Testis (tissue), 2 donors: Measurements from ENCODE around the gene MEGF11.

Source experiments
- CTCF ChIP-seq, 3 experiments: fragments of 450-650 bp in 2 of 3; fragments of 200-600 bp in 1 of 3; sonication (generic) in 1 of 3; IDR thresholded peaks; one replicate each; pipeline ENCODE4 v1.5.1; 2016 to 2019; ENCODE audit warnings: antibody characterized with exemption in 3 of 3, mild to moderate bottlenecking in 2 of 3, moderate library complexity in 1 of 3
- POLR2A ChIP-seq: fragments of 450-650 bp; IDR thresholded peaks from one replicate; pipeline ENCODE4 v1.6.1; 2017; ENCODE audit warnings: antibody characterized with exemption, mild to moderate bottlenecking, moderate library complexity

GRCh38 chr15:66162286-66162685, 91.3 kb downstream of the MEGF11 start:
- no peak for TF ChIP-seq CTCF (IDR thresholded peaks at IDR 0.05)
- no peak for TF ChIP-seq POLR2A
